RWPE2 (cell line): ENCODE results near the gene RIMOC1.
A peak's percentile ranks its signal among the peaks of the same experiment; 100 is the strongest.

Experiments used
- ATAC-seq: fragments of 200-7000 bp; cut with Tn5 transposase; 3 replicates; pipeline ENCODE4 v1.9.1; 2021; ENCODE audit warnings: low read depth
- DNase-seq: peaks from one replicate; pipeline ENCODE4 v3.0.0-alpha.2; 2020; ENCODE audit warnings: low spot score
- H3K27ac ChIP-seq: fragments of 450-650 bp; 2 replicates; pipeline ENCODE4 v1.5.1; 2017; ENCODE audit warnings: mild to moderate bottlenecking; ENCODE audit not compliant: poor library complexity, severe bottlenecking
- H3K27me3 ChIP-seq: fragments of 250-450 bp; sonication (Bioruptor Pico); 2 replicates; pipeline ENCODE4 v1.5.1; 2021; ENCODE audit warnings: mild to moderate bottlenecking, moderate library complexity; ENCODE audit not compliant: insufficient read depth, poor library complexity, severe bottlenecking
- H3K36me3 ChIP-seq: fragments of 250-450 bp; sonication (Bioruptor Pico); 2 replicates; pipeline ENCODE4 v1.5.1; 2020; ENCODE audit warnings: low read depth, mild to moderate bottlenecking, moderate library complexity
- H3K4me1 ChIP-seq: fragments of 250-450 bp; sonication (Bioruptor Pico); 2 replicates; pipeline ENCODE4 v1.5.1; 2021; ENCODE audit warnings: mild to moderate bottlenecking, moderate library complexity; ENCODE audit not compliant: insufficient read depth, poor library complexity, severe bottlenecking
- H3K4me3 ChIP-seq: fragments of 250-450 bp; sonication (Bioruptor Pico); 2 replicates; pipeline ENCODE4 v1.5.1; 2021; ENCODE audit warnings: mild to moderate bottlenecking, moderate library complexity; ENCODE audit not compliant: severe bottlenecking
- H3K9me3 ChIP-seq: fragments of 250-450 bp; sonication (Bioruptor Pico); 2 replicates; pipeline ENCODE4 v1.5.1; 2021; ENCODE audit warnings: mild to moderate bottlenecking, moderate library complexity; ENCODE audit not compliant: severe bottlenecking
- CTCF ChIP-seq: fragments of 450-650 bp; IDR thresholded peaks from one replicate; pipeline ENCODE4 v1.5.1; 2017; ENCODE audit warnings: mild to moderate bottlenecking, moderate library complexity; ENCODE audit not compliant: poor library complexity, severe bottlenecking

Gene RIMOC1

GRCh38 chr5:41921874-41922273 lies 17.7 kb downstream of the RIMOC1 start:
- ATAC-seq (peak; percentile 38; the same call in 1 of the 3 replicates), DNase-seq (no peak)
- H3K4me1 ChIP-seq = peaks cover 14% of the 10 kb centered on the region
- H3K27me3 ChIP-seq = no peaks in the 10 kb centered on the region
- no peak overlapping the region for H3K4me3 ChIP-seq
- no peaks in the 10 kb centered on the region for H3K9me3 ChIP-seq
- H3K27ac ChIP-seq = no peak overlapping the region
- no peak for TF ChIP-seq CTCF
- H3K36me3 ChIP-seq = peaks cover 53% of the 10 kb centered on the region

DNA sequence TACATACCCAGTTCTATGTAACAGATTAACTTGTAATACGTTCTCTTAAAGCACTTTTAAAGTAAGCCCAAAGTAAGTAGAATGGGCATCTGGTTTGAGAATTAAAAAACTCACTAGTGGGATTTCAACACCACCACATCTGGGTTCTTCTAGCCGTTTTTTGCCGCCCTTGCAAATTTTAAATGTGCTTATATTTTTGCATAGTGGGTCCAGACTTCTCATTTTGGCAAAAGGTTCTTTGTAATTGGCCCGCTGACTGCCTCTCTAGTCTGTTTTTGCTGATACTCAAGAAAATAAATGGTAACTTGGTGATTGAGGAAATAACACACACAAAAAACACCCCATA lies 20.4 kb downstream of the RIMOC1 start:
- Histone ChIP-seq H3K36me3 (peaks cover 28% of the 10 kb centered on the region), H3K4me3 (peak overlapping the region; percentile 60), H3K27me3 (no peaks in the 10 kb centered on the region), H3K27ac (peak overlapping the region; percentile 63), H3K9me3 (no peaks in the 10 kb centered on the region), H3K4me1 (peaks cover 14% of the 10 kb centered on the region)
- DNase-seq (no peak), ATAC-seq (no peak)
- TF ChIP-seq CTCF = no peak

DNA sequence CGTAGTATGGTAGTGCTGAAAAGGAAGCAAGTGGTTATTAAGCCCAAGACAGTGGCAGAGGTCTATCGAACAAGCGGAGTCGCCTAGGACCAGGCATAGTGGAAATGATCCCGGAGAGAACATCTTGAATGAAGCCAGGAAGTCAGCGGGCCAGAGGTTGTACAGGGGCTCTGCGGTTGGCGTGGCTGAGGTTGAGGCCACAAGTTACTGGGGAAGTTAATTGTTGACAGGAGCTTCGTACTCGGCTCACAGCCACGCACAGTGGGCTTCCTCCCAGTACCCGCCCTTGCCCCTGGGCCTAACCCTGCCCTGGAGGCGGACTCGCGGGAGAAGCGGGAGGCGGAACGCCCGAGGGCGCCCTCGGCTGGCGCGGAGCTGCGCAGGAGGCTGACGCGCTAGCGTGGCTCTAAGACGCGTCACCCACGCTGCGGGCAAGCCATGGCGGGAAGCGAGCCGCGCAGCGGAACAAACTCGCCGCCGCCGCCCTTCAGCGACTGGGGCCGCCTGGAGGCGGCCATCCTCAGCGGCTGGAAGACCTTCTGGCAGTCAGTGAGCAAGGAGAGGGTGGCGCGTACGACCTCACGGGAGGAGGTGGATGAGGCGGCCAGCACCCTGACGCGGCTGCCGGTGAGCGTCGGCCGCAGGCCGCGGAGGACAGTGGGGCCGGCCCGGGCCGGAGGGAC lies 20.9 kb downstream of the RIMOC1 start, which contains the start of gene FBXO4:
Gene FBXO4, plus strand, starts transcription at position 410 of the 683 bp plus-strand sequence. Its CDS starts 29 bp downstream, at position 439.
- peak within 1 kb of the TSS; percentile 60 for H3K4me3 ChIP-seq
- DNase-seq = peak; percentile 81

GRCh38 chr5:41925555-41925951 lies 21.4 kb downstream of the RIMOC1 start:
- no peak for TF ChIP-seq CTCF
- H3K36me3 ChIP-seq = peaks cover 17% of the 10 kb centered on the region; the same call in 1 of the 2 replicates
- peaks cover 14% of the 10 kb centered on the region for H3K4me1 ChIP-seq
- peak overlapping the region; percentile 63 for H3K27ac ChIP-seq
- no peaks in the 10 kb centered on the region for H3K9me3 ChIP-seq
- DNase-seq (no peak), ATAC-seq (peak; percentile 30)
- peak overlapping the region; percentile 60 for H3K4me3 ChIP-seq
- no peaks in the 10 kb centered on the region for H3K27me3 ChIP-seq

More for the DNA sequence above, 20.9 kb downstream of the RIMOC1 start, which contains the start of gene FBXO4:
- peak; percentile 88 for TF ChIP-seq CTCF
- Histone ChIP-seq H3K27ac (peak within 1 kb of the TSS; percentile 63), H3K36me3 (peaks cover 23% of the 10 kb centered on the region), H3K4me1 (peaks cover 14% of the 10 kb centered on the region), H3K27me3 (no peaks in the 10 kb centered on the region), H3K9me3 (no peaks in the 10 kb centered on the region)
- ATAC-seq = peak; percentile 94

DNA sequence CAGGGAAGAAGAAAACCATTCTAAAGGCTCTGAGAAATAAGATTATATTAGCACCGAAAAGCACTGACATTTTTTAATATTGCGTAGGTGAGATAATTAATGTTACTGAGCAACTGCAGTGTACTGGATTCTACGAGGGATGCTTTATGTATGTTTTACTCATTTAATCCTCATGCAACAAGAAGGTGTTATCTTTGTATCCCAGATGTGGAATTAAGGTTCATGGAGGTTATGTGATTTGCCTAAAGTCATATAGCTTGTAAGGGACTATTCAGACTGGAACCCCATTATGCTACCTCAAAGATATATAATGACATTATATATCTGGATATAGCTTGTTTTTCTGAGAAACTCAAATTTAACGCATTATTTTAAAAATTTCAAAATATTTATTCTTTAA lies 23.5 kb downstream of the RIMOC1 start:
- no peak for ATAC-seq
- H3K4me1 ChIP-seq = peaks cover 5% of the 10 kb centered on the region
- peaks cover 1% of the 10 kb centered on the region; the same call in 1 of the 2 replicates for H3K36me3 ChIP-seq
- no peak overlapping the region for H3K27ac ChIP-seq
- TF ChIP-seq CTCF = no peak
- no peak overlapping the region for H3K4me3 ChIP-seq
- H3K9me3 ChIP-seq = no peaks in the 10 kb centered on the region
- no peak for DNase-seq
- H3K27me3 ChIP-seq = no peaks in the 10 kb centered on the region
